ENCODE data around the gene LRRC56.
A peak's percentile ranks its signal among the peaks of the same experiment; 100 is the strongest.

LRRC56 gene

GRCh38 chr11:577611-577894, 40.2 kb downstream of the LRRC56 start:
- DNase-seq, result no peak

GRCh38 chr11:578276-579035, 41.1 kb downstream of the LRRC56 start:
- no peak for DNase-seq

GRCh38 chr11:579830-580601, 42.7 kb downstream of the LRRC56 start:
- DNase-seq, result no peak

- DNase-seq, result no peak
Observed at GRCh38 chr11:581342-581741, 44.0 kb downstream of the LRRC56 start.

GRCh38 chr11:581752-582151, 44.4 kb downstream of the LRRC56 start:
- DNase-seq, result no peak

DNA sequence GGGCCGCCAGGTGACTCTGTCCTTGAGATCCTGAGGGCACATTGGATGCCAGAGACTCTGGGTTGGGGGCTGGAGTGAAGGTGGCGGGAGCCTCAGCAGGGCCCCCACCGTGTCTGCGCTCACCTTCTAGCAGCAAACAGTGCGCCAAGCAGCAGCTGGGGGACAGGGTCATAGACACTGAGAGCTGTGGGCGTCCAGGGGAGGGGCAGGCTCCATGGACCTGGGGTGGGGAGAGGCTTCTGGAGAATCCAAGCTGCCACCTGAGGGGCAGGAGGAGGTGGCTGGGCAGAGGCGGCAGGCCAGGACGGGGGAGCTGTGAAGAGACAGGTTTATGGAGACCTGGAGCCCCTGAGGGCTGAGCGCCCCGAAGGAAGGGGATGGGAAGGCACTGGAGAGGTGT, 47.0 kb downstream of the LRRC56 start:
- no peak for DNase-seq

- DNase-seq, result no peak
Observed at GRCh38 chr11:586376-587316, 49.3 kb downstream of the LRRC56 start.

GRCh38 chr11:587546-587945, 50.2 kb downstream of the LRRC56 start:
- DNase-seq, result no peak

DNA sequence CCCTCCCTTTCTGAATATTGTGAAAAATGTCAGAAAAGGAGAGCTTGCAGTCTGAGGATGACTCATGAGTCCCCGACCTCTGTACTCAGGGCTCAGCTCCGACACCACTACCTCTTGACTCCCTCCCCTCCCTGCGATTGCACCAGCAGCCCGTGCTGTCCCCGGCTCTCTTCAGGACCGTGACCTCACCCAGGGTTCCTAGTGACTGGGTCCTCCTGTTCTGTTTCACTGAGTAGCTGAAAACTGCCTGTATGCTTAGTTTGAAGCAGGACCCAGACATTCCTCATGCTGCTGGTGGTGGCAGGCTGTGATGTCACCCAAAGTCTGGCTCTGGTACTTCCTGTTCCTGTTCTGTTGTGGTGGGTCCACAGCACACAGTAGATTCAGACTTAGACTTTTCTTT, 50.7 kb downstream of the LRRC56 start:
- peak; percentile 52 for DNase-seq

GRCh38 chr11:589798-590197, 52.5 kb downstream of the LRRC56 start:
- DNase-seq, result no peak

DNA sequence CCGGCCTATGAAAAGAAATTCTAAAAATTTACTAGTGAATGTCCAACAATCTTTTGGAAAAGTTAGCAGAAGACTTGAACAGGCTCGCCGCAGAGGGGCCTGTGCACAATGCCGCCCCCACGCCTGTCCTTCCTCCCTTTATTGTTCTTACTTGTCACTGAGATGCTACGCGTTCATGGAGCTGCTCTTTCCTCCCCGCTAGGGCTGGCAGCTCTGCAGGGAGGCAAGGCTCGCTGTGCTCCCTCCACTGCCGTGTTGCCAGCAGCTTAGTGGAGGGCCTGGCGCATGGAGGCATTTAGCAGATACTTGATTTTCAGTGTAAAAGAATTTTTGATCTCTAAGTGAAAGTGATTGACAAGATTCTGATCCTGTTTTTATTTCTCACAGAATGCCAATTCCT, 53.7 kb downstream of the LRRC56 start:
- no peak for DNase-seq

DNA sequence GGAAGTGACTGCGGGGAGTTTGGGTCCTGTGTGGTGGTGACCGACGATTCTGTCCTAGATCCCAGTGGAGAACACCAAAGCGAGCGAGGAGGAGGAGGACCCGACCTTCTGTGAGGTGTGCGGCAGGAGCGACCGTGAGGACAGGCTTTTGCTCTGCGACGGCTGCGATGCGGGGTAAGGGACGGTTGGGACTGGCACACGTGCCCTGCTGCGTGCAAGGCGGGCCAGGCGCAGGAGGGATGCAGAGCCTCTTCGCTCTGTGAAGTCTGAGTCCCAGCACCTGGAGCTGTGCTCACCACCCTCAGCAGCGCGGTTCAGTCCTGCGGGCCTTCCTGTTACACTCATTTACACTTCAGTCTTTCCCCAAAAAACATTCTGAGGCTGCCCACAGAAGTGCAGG, 55.2 kb downstream of the LRRC56 start:
- no peak for DNase-seq

GRCh38 chr11:592918-593317, 55.6 kb downstream of the LRRC56 start:
- no peak for DNase-seq

GRCh38 chr11:593347-593746, 56.0 kb downstream of the LRRC56 start:
- DNase-seq, result no peak

- no peak for DNase-seq
Observed at GRCh38 chr11:595400-595799, 58.1 kb downstream of the LRRC56 start.

- DNase-seq, result peak; percentile 22
Observed at GRCh38 chr11:596374-596773, 59.0 kb downstream of the LRRC56 start.

GRCh38 chr11:597166-597725, 59.9 kb downstream of the LRRC56 start:
- peak; percentile 30 for DNase-seq

- no peak for DNase-seq
Observed at GRCh38 chr11:598005-598680, 60.8 kb downstream of the LRRC56 start.

DNA sequence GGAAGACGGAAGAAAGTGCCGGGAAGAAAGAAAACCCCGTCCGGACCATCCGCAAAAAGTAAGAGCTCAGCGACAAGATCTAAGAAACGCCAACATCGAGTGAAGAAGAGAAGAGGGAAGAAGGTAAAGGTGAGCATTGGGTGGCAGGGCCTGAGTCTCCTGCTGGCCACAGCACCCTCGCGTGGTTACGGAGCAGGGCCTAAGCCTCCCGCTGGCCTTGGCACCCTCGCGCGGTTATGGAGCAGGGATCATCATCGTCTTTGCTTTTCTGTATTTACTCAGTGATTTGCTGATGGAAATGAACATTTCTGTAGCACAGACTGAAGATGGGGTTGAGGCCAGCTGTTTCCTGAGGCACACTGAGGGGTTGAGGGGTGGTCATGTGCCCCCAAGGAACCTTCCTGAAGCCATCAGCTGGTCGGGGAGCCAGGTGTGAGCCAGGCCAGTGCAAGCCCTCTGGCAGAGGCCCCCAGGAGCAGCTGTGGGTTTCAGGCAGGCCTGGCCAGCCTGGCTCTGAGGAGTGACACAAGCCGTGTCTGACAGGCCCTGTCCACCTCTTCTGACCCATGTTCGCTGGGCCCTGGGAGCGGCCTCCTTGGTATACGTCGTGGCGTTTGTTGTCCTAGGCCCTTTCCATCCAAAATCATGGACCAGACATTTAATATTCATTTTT, 64.4 kb downstream of the LRRC56 start:
- DNase-seq, result no peak

DNA sequence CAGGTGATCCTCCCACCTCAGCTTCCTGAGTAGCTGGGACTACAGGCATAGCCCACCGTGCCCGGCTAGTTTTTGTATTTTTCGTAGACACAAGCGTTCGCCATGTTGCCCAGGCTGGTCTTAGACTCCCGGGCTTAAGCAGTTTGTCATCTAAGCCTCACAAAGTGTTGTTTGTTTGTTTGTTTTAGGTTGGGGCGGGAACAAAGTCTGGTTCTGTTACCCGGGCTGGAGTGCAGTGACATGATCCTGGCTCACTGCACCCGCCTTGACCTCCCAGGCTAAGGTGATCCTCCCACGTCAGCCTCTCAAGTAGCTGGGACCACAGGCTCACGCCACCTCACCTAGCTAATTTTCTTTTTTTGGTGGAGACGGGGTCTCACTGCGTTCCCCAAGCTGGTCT, 65.8 kb downstream of the LRRC56 start:
- no peak for DNase-seq
